T-cell (primary cell): Measurements from ENCODE around the gene RFLNA. TPM values are rescaled to one million over a fixed set of nuclear protein-coding genes. Genes with fewer than 3 reads are reported as not detected.

Experiments used
- ATAC-seq, 4 experiments: fragments of 200-7000 bp in 3 of 4; fragments of 150-1000 bp in 1 of 4; cut with Tn5 transposase; replicated peaks in 1 of 4; 1 replicate in 3 of 4; 2 replicates in 1 of 4; pipeline ENCODE4 v1.10.0; 2021; ENCODE audit warnings: moderate library complexity in 3 of 4, mild to moderate bottlenecking in 2 of 4, moderate number of reproducible peaks in 1 of 4
- CTCF ChIA-PET, 2 donors: fragments of 300-600 bp; sonication (Branson Sonifier 250); formaldehyde crosslinking; loops; one replicate each; lab custom pipeline; 2022; ENCODE audit warnings: antibody characterized with exemption in 2 of 2; lab: Charles Lee
- POLR2A ChIA-PET, 2 donors: fragments of 300-600 bp; sonication (Branson Sonifier 250); formaldehyde crosslinking; loops; one replicate each; lab custom pipeline; 2022; ENCODE audit warnings: antibody characterized with exemption in 2 of 2; lab: Charles Lee
- DNase-seq, 35 experiments: peaks; one replicate each; pipeline versions ENCODE4 v3.0.0 to v3.0.0-alpha.2; 2013 to 2023
- H3K27ac ChIP-seq: one replicate; pipeline ENCODE4 v1.5.1; 2013; ENCODE audit warnings: low read length
- H3K27me3 ChIP-seq, 2 experiments: replicated peaks in 1 of 2; 1 replicate in 1 of 2; 2 replicates in 1 of 2; pipeline versions ENCODE4 v1.6.1 to v1.7.0; 2013; ENCODE audit warnings: low read length in 1 of 2, mixed read lengths in 1 of 2; ENCODE audit not compliant: control insufficient read depth in 2 of 2, insufficient read depth in 2 of 2; ENCODE audit errors: extremely low read depth in 1 of 2
- H3K36me3 ChIP-seq, 2 donors: 1 replicate in 1 of 2; 2 replicates in 1 of 2; pipeline versions ENCODE4 v1.6.1 to v1.7.0; 2013; ENCODE audit warnings: low read length in 1 of 2; ENCODE audit not compliant: control insufficient read depth in 2 of 2, insufficient read depth in 1 of 2; ENCODE audit errors: extremely low read depth in 1 of 2
- H3K4me1 ChIP-seq, 2 experiments: 1 replicate in 1 of 2; 2 replicates in 1 of 2; pipeline versions ENCODE4 v1.6.1 to v1.7.0; 2013; ENCODE audit warnings: low read length in 2 of 2, mixed read lengths in 1 of 2; ENCODE audit not compliant: insufficient read depth in 2 of 2, control insufficient read depth in 1 of 2; ENCODE audit errors: extremely low read depth in 1 of 2
- H3K4me3 ChIP-seq, 2 donors: 1 replicate in 1 of 2; 2 replicates in 1 of 2; pipeline versions ENCODE4 v1.5.1 to v1.7.0; 2013; ENCODE audit warnings: mild to moderate bottlenecking in 2 of 2, low read length in 1 of 2, moderate library complexity in 1 of 2; ENCODE audit not compliant: control insufficient read depth in 1 of 2; ENCODE audit errors: extremely low read depth in 1 of 2
- H3K9me3 ChIP-seq: 2 replicates; pipeline ENCODE4 v1.7.0; 2013
- H3K27ac Mint-ChIP-seq, 2 donors: one replicate each; pipeline ENCODE4 v1.8.0; 2020 to 2021; ENCODE audit warnings: mild to moderate bottlenecking in 2 of 2, mixed read lengths in 2 of 2
- H3K27me3 Mint-ChIP-seq, 2 donors: one replicate each; pipeline ENCODE4 v1.8.0; 2021 to 2022; ENCODE audit warnings: mixed read lengths in 2 of 2
- H3K36me3 Mint-ChIP-seq: one replicate; pipeline ENCODE4 v1.8.0; 2021; ENCODE audit warnings: mixed read lengths
- H3K4me1 Mint-ChIP-seq, 3 donors: one replicate each; pipeline ENCODE4 v1.8.0; 2020 to 2022; ENCODE audit warnings: mixed read lengths in 3 of 3, mild to moderate bottlenecking in 1 of 3
- H3K4me3 Mint-ChIP-seq, 3 donors: one replicate each; pipeline ENCODE4 v1.8.0; 2020 to 2022; ENCODE audit warnings: mild to moderate bottlenecking in 3 of 3, mixed read lengths in 3 of 3, moderate library complexity in 3 of 3
- H3K9me3 Mint-ChIP-seq, 3 donors: one replicate each; pipeline ENCODE4 v1.8.0; 2020 to 2022; ENCODE audit warnings: mixed read lengths in 3 of 3
- WGBS: methylation state at CpG from one replicate; pipeline ENCODE4 v1.1.5; 2013; ENCODE audit warnings: missing lambda C conversion rate; ENCODE audit not compliant: insufficient coverage; 5-methylcytosine and 5-hydroxymethylcytosine counted together
- total RNA-seq, 35 experiments: library from RNA in 6 of 35; stranded (reverse) in 6 of 35; fragments of 120-200 nt in 1 of 35; gene quantifications; one replicate each; pipeline versions ENCODE4 v1.2.1 to v1.2.4 and lab custom pipeline; 2013 to 2026

The RFLNA gene
- total RNA-seq, 5 donors from 2014 or later (not counting 1 experiment from before 2014, with no cell fraction given), result not detected

GRCh38 chr12:124281309-124281708 lies 13.6 kb upstream of the RFLNA start:
- Mint-ChIP-seq H3K4me1 (no peaks in the 10 kb centered on the region), H3K9me3 (peaks cover 6 to 16% (median 13%) of the 10 kb centered on the region in 3 donors), H3K27ac (no peak overlapping the region), H3K27me3 (peaks cover 28 to 58% of the 10 kb centered on the region in 2 donors), H3K36me3 (no peaks in the 10 kb centered on the region), H3K4me3 (no peak overlapping the region)
- WGBS, result 100% methylated on average over 1 of the region's 2 CpGs
- no peak overlapping the region for H3K4me3 ChIP-seq
- ChIA-PET POLR2A (no interaction called here), CTCF (no interaction called here)
- H3K36me3 ChIP-seq, result no peaks in the 10 kb centered on the region
- H3K27me3 ChIP-seq, result peaks cover 0 to 40% of the 10 kb centered on the region in 2 experiments
- ATAC-seq (no peak), DNase-seq (no peak)
- H3K9me3 ChIP-seq, result peaks cover 2% of the 10 kb centered on the region
- peaks cover 0 to 2% of the 10 kb centered on the region in 2 experiments for H3K4me1 ChIP-seq
- no peak overlapping the region for H3K27ac ChIP-seq

GRCh38 chr12:124282287-124282686 lies 12.6 kb upstream of the RFLNA start:
- no peak for DNase-seq
- WGBS, result no CpG with 5 or more reads among the region's 5 CpGs
- Mint-ChIP-seq H3K27ac (no peak overlapping the region), H3K9me3 (peaks cover 6 to 16% (median 13%) of the 10 kb centered on the region in 3 donors), H3K4me1 (no peaks in the 10 kb centered on the region), H3K27me3 (peaks cover 26 to 50% of the 10 kb centered on the region in 2 donors), H3K4me3 (no peak overlapping the region), H3K36me3 (no peaks in the 10 kb centered on the region)
- peaks cover 0 to 42% of the 10 kb centered on the region in 2 experiments for H3K27me3 ChIP-seq
- peaks cover 2% of the 10 kb centered on the region for H3K9me3 ChIP-seq
- no peak overlapping the region for H3K4me3 ChIP-seq
- H3K36me3 ChIP-seq, result no peaks in the 10 kb centered on the region
- peaks cover 0 to 2% of the 10 kb centered on the region in 2 experiments for H3K4me1 ChIP-seq
- no peak overlapping the region for H3K27ac ChIP-seq
- ChIA-PET POLR2A (no interaction called here), CTCF (no interaction called here)
- ATAC-seq, result no peak

GRCh38 chr12:124283326-124283725 lies 11.6 kb upstream of the RFLNA start:
- 70% methylated on average over 4 of the region's 7 CpGs for WGBS
- H3K9me3 ChIP-seq, result peaks cover 2% of the 10 kb centered on the region
- H3K4me3 ChIP-seq, result no peak overlapping the region
- no peak overlapping the region for H3K27ac Mint-ChIP-seq
- no peaks in the 10 kb centered on the region for H3K4me1 ChIP-seq
- ATAC-seq (no peak), DNase-seq (no peak)
- H3K36me3 Mint-ChIP-seq, result no peaks in the 10 kb centered on the region
- CTCF ChIA-PET, result no interaction called here
- POLR2A ChIA-PET, result no interaction called here
- H3K4me1 Mint-ChIP-seq, result no peaks in the 10 kb centered on the region
- H3K36me3 ChIP-seq, result no peaks in the 10 kb centered on the region
- no peak overlapping the region for H3K27ac ChIP-seq
- H3K4me3 Mint-ChIP-seq, result no peak overlapping the region
- peaks cover 26 to 50% of the 10 kb centered on the region in 2 donors for H3K27me3 Mint-ChIP-seq
- H3K27me3 ChIP-seq, result peaks cover 0 to 33% of the 10 kb centered on the region in 2 experiments
- H3K9me3 Mint-ChIP-seq, result peaks cover 6 to 16% (median 13%) of the 10 kb centered on the region in 3 donors

- Histone ChIP-seq H3K4me3 (no peak overlapping the region), H3K4me1 (no peaks in the 10 kb centered on the region), H3K27me3 (peaks cover 0 to 24% of the 10 kb centered on the region in 2 experiments), H3K9me3 (peaks cover 2% of the 10 kb centered on the region), H3K27ac (no peak overlapping the region), H3K36me3 (no peaks in the 10 kb centered on the region)
- no peaks in the 10 kb centered on the region for H3K36me3 Mint-ChIP-seq
- H3K27me3 Mint-ChIP-seq, result peaks cover 17 to 40% of the 10 kb centered on the region in 2 donors
- ATAC-seq (no peak), DNase-seq (no peak)
- WGBS, result no CpG with 5 or more reads among the region's 5 CpGs
- ChIA-PET CTCF (no interaction called here), POLR2A (no interaction called here)
- H3K27ac Mint-ChIP-seq, result no peak overlapping the region
- no peaks in the 10 kb centered on the region for H3K4me1 Mint-ChIP-seq
- H3K9me3 Mint-ChIP-seq, result peaks cover 6 to 16% (median 13%) of the 10 kb centered on the region in 3 donors
- H3K4me3 Mint-ChIP-seq, result no peak overlapping the region
Observed at GRCh38 chr12:124284368-124284767, 10.5 kb upstream of the RFLNA start.

GRCh38 chr12:124286414-124286813 lies 8.5 kb upstream of the RFLNA start:
- H3K27me3 Mint-ChIP-seq, result peaks cover 15 to 25% of the 10 kb centered on the region in 2 donors

GRCh38 chr12:124286971-124287370 lies 7.9 kb upstream of the RFLNA start:
- no peaks in the 10 kb centered on the region for H3K4me1 Mint-ChIP-seq
- WGBS, result 100% methylated on average over 1 of the region's 7 CpGs
- H3K27me3 Mint-ChIP-seq, result peaks cover 12 to 22% of the 10 kb centered on the region in 2 donors
- H3K36me3 Mint-ChIP-seq, result no peaks in the 10 kb centered on the region
- no peak overlapping the region for H3K27ac ChIP-seq
- no peak overlapping the region for H3K4me3 ChIP-seq
- peaks cover 6 to 16% (median 13%) of the 10 kb centered on the region in 3 donors for H3K9me3 Mint-ChIP-seq
- peaks cover 2% of the 10 kb centered on the region for H3K9me3 ChIP-seq
- H3K27me3 ChIP-seq, result peaks cover 0 to 18% of the 10 kb centered on the region in 2 experiments
- no peak overlapping the region for H3K4me3 Mint-ChIP-seq
- H3K27ac Mint-ChIP-seq, result no peak overlapping the region
- no peaks in the 10 kb centered on the region for H3K36me3 ChIP-seq
- H3K4me1 ChIP-seq, result no peaks in the 10 kb centered on the region
- POLR2A ChIA-PET, result no interaction called here
- DNase-seq, result no peak
- ATAC-seq, result no peak
- CTCF ChIA-PET, result no interaction called here

More at GRCh38 chr12:124286414-124286813, 8.5 kb upstream of the RFLNA start:
- ChIA-PET CTCF (no interaction called here), POLR2A (no interaction called here)
- Histone ChIP-seq H3K27me3 (peaks cover 0 to 17% of the 10 kb centered on the region in 2 experiments), H3K9me3 (peaks cover 2% of the 10 kb centered on the region), H3K36me3 (no peaks in the 10 kb centered on the region), H3K4me3 (no peak overlapping the region), H3K27ac (no peak overlapping the region), H3K4me1 (no peaks in the 10 kb centered on the region)
- Mint-ChIP-seq H3K4me1 (no peaks in the 10 kb centered on the region), H3K36me3 (no peaks in the 10 kb centered on the region), H3K27ac (no peak overlapping the region), H3K4me3 (no peak overlapping the region), H3K9me3 (peaks cover 6 to 16% (median 13%) of the 10 kb centered on the region in 3 donors)
- DNase-seq (no peak), ATAC-seq (no peak)
- WGBS, result 80% methylated on average over 2 of the region's 8 CpGs
